ENCODE data around the gene OTOGL.
"Not testable (repeated sequence)": the region's sequence is repeated elsewhere in the genome, so short reads cannot be mapped to it uniquely, and the experiment has no call there.

The OTOGL gene

GRCh38 chr12:80222261-80222660 lies 122.9 kb downstream of the OTOGL start:
- no peak for DNase-seq (ENCODE audit: low spot score)

- no peak for DNase-seq (ENCODE audit: low spot score)
Observed at GRCh38 chr12:80226576-80226975, 127.2 kb downstream of the OTOGL start.

- DNase-seq (ENCODE audit: low spot score): not testable (repeated sequence)
Observed at GRCh38 chr12:80227904-80228303, 128.6 kb downstream of the OTOGL start.

- DNase-seq (ENCODE audit: low spot score): no peak
Observed at GRCh38 chr12:80230068-80230467, 130.7 kb downstream of the OTOGL start.

- DNase-seq (ENCODE audit: low spot score): no peak
Observed at GRCh38 chr12:80232837-80233236, 133.5 kb downstream of the OTOGL start.

DNA sequence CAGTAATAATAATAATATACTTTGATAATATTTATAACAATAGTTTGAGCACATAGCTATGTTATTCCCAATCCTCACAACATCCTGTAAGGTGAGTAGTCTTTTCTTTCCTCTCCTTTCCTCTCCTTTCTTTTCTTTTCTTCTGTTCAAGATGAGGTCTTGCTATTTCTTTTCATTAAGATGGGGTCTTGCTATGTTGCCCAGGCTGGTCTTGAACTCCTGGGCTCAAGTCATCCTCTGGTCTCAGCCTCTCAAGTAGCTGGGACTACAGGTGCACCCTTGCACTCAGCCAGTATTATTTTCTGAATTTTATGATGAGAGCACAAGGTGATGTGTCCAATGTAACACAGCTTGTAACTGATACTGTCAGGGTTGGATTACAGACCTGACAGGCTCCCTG lies 134.6 kb downstream of the OTOGL start:
- DNase-seq (ENCODE audit: low spot score): no peak

GRCh38 chr12:80234667-80235066 lies 135.3 kb downstream of the OTOGL start:
- DNase-seq (ENCODE audit: low spot score): no peak

- no peak for DNase-seq (ENCODE audit: low spot score)
Observed at GRCh38 chr12:80235944-80236343, 136.6 kb downstream of the OTOGL start.

DNA sequence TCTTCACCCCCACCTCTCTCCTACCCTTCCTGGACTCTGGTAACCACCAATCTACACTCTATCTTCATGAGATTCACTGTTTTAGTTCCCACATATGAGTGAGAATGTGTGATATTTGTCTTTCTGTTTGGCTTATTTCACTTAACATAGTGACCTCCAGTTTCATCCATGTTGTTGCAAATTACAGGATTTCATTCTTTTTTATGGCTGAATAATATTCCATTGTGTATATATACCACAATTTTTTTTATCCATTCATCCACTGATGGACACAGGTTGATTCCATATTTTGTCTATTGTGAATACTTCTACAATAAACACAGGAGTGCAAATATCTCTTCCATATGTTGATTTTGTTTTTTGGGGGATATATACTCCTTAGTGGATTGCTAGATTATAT lies 140.5 kb downstream of the OTOGL start:
- DNase-seq (ENCODE audit: low spot score): no peak

- DNase-seq (ENCODE audit: low spot score): no peak
Observed at GRCh38 chr12:80241576-80242273, 142.4 kb downstream of the OTOGL start.

GRCh38 chr12:80242321-80242720 lies 143.0 kb downstream of the OTOGL start:
- DNase-seq (ENCODE audit: low spot score): no peak

DNA sequence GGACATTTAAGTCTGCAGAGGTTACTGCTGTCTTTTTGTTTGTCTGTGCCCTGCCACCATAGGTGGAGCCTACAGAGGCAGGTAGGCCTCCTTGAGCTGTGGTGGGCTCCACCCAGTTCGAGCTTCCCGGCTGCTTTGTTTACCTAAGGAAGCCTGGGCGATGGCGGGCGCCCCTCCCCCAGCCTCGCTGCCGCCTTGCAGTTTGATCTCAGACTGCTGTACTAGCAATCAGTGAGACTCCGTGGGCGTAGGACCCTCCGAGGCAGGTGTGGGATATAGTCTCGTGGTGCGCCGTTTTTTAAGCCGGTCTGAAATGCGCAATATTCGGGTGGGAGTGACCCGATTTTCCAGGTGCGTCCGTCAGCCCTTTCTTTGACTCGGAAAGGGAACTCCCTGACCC lies 150.2 kb downstream of the OTOGL start:
- DNase-seq (ENCODE audit: low spot score): not testable (repeated sequence)

GRCh38 chr12:80257920-80258319 lies 158.6 kb downstream of the OTOGL start:
- DNase-seq (ENCODE audit: low spot score): no peak

GRCh38 chr12:80260269-80260668 lies 160.9 kb downstream of the OTOGL start:
- DNase-seq (ENCODE audit: low spot score): no peak

DNA sequence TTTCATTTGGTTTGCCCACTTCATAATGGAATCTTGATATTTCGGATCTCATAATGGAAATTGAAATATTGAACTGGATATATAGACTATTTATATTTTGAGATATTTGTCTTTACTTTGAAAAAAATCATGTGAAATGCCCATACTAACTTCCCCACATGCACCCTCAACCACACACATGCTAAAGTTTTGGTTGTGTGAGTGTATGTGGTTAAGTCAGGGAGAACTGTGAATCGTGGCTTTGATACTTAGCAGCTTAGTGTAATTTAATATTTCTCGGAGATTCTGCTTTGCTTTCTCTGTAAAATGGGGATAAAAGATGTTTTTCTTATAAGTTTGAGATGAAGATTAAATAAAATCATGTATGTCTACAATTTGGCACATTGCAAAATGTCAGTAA lies 162.1 kb downstream of the OTOGL start:
- no peak for DNase-seq (ENCODE audit: low spot score)

DNA sequence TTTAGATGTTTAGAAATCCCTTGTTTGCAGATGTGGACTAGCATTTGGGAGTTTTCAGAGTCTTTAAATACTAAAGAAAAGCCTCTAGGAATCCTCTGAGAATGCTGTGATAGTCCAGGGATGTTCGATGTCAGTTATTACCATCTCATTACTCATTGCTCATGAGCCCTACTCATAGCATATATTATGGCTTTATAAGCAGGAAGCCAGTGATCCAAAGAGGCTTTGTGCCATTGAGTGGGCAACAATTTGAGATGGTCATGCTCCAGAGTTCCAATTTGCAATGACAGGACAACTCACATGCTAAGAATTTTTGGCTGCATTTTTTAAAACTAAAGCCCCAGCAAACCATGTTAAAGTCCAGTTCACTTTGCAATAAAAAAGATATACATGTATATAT lies 163.0 kb downstream of the OTOGL start:
- DNase-seq (ENCODE audit: low spot score): no peak

- DNase-seq (ENCODE audit: low spot score): no peak
Observed at GRCh38 chr12:80262771-80263170, 163.4 kb downstream of the OTOGL start.

- DNase-seq (ENCODE audit: low spot score): no peak
Observed at GRCh38 chr12:80264386-80264785, 165.0 kb downstream of the OTOGL start.

DNA sequence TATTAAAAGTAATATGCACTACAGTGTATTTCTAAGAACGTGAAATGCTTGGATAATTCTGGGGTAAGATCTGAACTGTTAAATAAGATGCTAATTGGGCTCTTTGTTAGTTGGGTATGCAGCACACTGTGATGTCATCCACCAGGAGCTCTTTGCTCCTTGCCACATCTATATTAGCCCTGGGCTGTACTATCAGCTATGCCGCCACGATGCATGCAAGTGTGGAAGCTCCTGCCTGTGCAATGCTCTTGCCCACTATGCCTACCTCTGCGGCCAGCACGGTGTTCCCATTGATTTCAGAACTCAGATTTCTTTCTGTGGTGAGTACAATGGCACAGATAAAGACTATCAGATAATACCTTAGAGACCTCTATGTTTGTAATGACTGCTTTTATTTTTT lies 165.6 kb downstream of the OTOGL start:
- DNase-seq (ENCODE audit: low spot score): no peak

DNA sequence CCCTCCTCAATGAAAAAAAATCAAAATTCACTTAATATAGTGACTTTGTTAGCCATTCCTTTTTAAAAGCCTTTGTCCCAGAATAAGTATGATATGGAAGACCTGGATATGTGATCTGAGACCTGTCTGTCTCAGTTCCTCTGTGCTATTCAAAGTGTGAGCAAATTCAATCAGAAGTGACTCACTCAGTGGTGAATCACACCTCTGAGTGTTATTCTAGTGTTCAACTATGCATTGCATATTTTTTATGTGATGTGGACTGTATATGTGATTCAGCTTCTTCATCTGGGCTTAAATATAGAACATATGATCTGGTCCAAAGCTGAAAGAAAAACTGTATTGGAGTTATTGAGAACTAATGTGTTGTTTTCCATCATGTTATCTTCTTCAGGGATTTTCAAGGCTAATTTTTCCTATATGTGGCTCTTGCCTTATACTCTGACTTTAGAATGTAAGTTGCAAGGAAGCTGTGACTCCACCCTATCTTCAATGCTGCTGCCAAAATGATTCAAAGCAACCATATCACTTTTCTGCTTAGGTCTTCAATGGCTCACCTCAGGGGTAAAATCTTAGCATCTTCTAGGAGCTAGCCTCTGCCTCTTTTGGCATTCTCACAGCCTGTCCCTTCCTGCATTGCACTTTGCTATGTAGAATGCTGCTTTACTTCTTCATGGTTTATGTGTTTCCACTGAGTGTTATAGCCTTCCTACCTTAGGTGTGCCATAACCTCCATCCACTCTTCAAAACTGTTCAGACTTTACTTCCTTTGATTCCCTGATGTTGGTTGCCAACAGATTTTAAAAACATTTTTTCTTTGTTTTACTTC lies 169.8 kb downstream of the OTOGL start:
- peak; percentile 1 for DNase-seq (ENCODE audit: low spot score)

DNA sequence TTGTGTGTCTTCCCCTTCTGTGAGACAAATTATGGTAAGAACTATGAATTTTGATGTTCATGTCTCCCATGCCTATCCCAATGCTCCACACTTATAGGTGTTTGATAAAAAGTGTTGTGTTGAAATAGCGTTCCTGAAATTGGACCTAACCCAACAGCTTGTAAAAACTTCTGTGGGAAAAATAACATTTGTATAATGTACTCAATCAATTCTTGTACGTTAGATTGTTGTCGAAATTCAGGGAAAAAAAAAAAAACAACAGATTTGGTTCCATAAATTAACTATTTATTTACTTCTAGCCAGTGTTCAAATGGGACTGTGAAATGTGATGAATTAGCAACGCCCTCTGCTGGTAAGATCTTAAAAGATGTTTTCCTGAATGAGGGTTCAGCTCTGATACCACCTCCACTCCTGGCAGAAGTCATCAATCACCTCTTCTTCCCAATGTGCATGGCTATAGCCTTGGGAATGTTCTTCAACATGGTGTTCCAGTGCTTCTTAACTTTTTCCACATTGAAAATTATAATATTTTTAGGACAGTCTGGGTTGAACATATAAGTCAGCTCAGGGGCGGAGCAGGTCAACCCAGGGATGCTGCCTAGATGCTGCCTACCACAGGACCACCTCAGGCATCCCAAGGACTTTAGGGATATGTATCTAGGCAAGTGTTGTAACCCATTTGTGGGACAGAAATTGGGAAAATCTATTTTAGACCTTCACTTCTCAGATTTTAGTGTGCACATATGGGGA lies 170.6 kb downstream of the OTOGL start:
- DNase-seq (ENCODE audit: low spot score): peak; percentile 40

GRCh38 chr12:80271780-80272179 lies 172.4 kb downstream of the OTOGL start:
- DNase-seq (ENCODE audit: low spot score): no peak

GRCh38 chr12:80272387-80272915 lies 173.1 kb downstream of the OTOGL start:
- no peak for DNase-seq (ENCODE audit: low spot score)

Measured in activated CD4-positive, alpha-beta T cell treated with anti-CD3 and anti-CD28 coated beads, Interleukin-2, Interleukin-4, amounts not matched to agents 100 ng/mL and 50 ng/mL, durations not matched to agents 16 hours and 8 hours (primary cell).